Inflammatory macrophage treated with lipopolysaccharide for 4 hours (primary cell): Measurements from ENCODE around the gene OPA1.
"Not testable (repeated sequence)": the region's sequence is repeated elsewhere in the genome, so short reads cannot be mapped to it uniquely, and the experiment has no call there.

ENCODE experiments used
- DNase-seq: peaks from one replicate; pipeline ENCODE4 v3.0.0-alpha.2; 2020

OPA1 gene

GRCh38 chr3:193589616-193590015 is 3.4 kb upstream of the OPA1 start:
- no peak for DNase-seq

- DNase-seq = peak; percentile 56
Observed at GRCh38 chr3:193590088-193590856, 2.7 kb upstream of the OPA1 start.

- no peak for DNase-seq
Observed at GRCh38 chr3:193593668-193594030, 641 bp downstream of the OPA1 start.

GRCh38 chr3:193594946-193595689 is 2.1 kb downstream of the OPA1 start:
- DNase-seq = peak; percentile 21

- DNase-seq = no peak
Observed at GRCh38 chr3:193595939-193596487, 3.0 kb downstream of the OPA1 start.

- DNase-seq = no peak
Observed at GRCh38 chr3:193598202-193598601, 5.2 kb downstream of the OPA1 start.

- no peak for DNase-seq
Observed at GRCh38 chr3:193599393-193599792, 6.4 kb downstream of the OPA1 start.

- DNase-seq = peak; percentile 67
Observed at GRCh38 chr3:193605876-193606275, 12.9 kb downstream of the OPA1 start.

- DNase-seq = not testable (repeated sequence)
Observed at GRCh38 chr3:193606892-193607291, 13.9 kb downstream of the OPA1 start.

- not testable (repeated sequence) for DNase-seq
Observed at GRCh38 chr3:193610516-193610915, 17.5 kb downstream of the OPA1 start.

GRCh38 chr3:193614430-193614829 is 21.4 kb downstream of the OPA1 start:
- no peak for DNase-seq

GRCh38 chr3:193617628-193618027 is 24.6 kb downstream of the OPA1 start:
- DNase-seq = no peak

- DNase-seq = no peak
Observed at GRCh38 chr3:193620057-193620456, 27.0 kb downstream of the OPA1 start.

GRCh38 chr3:193620650-193621049 is 27.6 kb downstream of the OPA1 start:
- DNase-seq = no peak

GRCh38 chr3:193621127-193621526 is 28.1 kb downstream of the OPA1 start:
- no peak for DNase-seq

GRCh38 chr3:193630005-193630404 is 37.0 kb downstream of the OPA1 start:
- no peak for DNase-seq

GRCh38 chr3:193637831-193638230 is 44.8 kb downstream of the OPA1 start:
- DNase-seq = no peak

- no peak for DNase-seq
Observed at GRCh38 chr3:193638833-193639232, 45.8 kb downstream of the OPA1 start.

GRCh38 chr3:193640165-193640715 is 47.2 kb downstream of the OPA1 start:
- DNase-seq = peak; percentile 79

GRCh38 chr3:193640728-193641439 is 47.9 kb downstream of the OPA1 start:
- DNase-seq = peak; percentile 8

GRCh38 chr3:193641440-193641775 is 48.4 kb downstream of the OPA1 start:
- no peak for DNase-seq

- DNase-seq = no peak
Observed at GRCh38 chr3:193645806-193646205, 52.8 kb downstream of the OPA1 start.

GRCh38 chr3:193648542-193649076 is 55.6 kb downstream of the OPA1 start:
- no peak for DNase-seq
